Activated CD4-positive, CD25-positive, alpha-beta regulatory T cell treated with anti-CD3 and anti-CD28 coated beads, Interleukin-2, amount 50 U/mL, for 24 hours (primary cell): ENCODE results near the gene PROB1.
"Not testable (repeated sequence)": the region's sequence is repeated elsewhere in the genome, so short reads cannot be mapped to it uniquely, and the experiment has no call there.

Experiments used
- ATAC-seq, 2 donors: fragments of 150-1000 bp; cut with Tn5 transposase; one replicate each; pipeline ENCODE4 v1.10.0; 2021; ENCODE audit warnings: mild to moderate bottlenecking in 1 of 2, moderate library complexity in 1 of 2

PROB1 gene

DNA sequence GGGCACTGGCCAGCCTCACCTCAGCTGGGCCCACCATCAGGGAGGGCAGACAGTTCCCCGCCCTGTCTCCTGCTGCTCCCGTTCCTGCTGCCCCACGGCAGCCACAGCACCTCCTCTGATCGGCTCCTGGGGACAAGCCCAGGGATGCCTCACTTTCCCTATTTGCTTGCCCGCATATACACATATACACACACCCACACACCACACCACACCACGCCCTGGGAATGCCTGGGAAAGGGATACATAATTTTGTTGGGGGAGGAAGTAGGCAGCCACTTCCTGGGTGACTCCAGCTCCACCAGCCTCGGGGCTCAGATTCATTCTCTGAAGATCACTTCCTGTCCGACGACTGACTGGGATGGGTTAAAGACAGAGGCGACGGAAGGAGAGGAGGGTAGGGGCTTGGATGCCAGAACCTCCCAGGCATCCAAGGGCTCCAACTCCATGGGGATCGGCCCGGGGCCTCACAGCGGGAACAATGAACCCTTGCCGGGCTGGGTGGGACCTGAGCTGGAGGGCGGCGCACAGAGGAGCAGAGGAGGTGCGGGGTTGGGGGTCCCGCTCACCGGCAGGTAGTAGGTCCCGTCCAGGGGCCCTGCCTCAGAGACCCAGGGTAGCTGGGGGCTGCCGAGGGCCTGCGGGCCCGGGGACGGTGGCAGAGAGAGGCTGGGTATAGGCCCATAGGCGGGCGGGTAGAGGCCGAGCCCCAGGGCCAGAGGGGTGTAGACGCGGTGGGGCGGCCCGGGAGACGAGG, 3.2 kb downstream of the PROB1 start:
- peak in 1 of 2 donors; percentile 1 for ATAC-seq

DNA sequence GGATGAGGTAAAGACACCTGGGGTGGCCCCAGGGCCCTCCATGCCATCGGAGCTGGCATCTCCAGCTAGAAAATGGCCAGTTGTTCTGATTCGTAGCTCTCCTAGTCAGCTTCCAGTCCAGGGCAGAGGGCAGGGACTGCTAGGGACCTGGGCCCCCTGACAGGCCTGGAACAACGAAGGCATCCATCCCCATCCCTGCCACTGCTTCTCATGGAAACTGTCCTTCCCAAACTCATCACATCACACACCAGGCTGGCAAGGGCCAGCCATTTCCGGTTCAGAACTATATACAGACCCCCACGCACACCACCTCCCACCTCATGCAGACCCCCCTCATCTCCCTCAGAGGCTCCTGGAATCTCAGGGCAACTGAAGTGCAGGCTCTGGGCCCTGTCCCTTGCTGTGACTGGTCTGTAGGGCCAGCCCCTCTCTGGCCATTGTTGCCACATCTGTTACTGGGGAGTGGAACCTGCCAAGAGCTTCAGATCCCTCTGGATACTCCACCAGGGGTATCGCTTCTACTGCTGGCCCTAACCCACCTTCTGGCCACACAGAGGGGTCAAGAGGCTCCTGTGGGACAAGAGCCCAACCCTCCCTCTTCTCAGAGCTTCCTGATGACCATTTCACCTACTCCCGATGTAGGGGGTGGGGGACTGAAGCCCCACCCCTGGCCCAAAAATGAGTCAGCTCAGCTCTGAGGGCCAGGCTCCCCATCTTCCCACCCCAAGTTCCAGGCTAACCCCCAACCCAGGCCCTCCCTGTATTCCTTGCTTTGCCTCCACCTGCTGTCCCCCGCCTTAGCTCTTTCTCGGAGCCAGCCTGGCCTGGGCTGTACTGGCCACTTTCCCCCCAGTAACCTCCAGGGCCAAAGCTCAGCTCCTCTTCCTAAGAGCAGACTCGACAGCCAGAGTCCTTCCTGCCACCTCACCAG, 4.0 kb downstream of the PROB1 start:
- ATAC-seq = no peak

- ATAC-seq = peak; percentile 55
Observed at GRCh38 chr5:139389701-139390638, 4.9 kb downstream of the PROB1 start, which contains the start of gene MZB1. Gene MZB1, minus strand, starts transcription at chr5:139389913. Its CDS starts 57 bp downstream, at chr5:139389856.

DNA sequence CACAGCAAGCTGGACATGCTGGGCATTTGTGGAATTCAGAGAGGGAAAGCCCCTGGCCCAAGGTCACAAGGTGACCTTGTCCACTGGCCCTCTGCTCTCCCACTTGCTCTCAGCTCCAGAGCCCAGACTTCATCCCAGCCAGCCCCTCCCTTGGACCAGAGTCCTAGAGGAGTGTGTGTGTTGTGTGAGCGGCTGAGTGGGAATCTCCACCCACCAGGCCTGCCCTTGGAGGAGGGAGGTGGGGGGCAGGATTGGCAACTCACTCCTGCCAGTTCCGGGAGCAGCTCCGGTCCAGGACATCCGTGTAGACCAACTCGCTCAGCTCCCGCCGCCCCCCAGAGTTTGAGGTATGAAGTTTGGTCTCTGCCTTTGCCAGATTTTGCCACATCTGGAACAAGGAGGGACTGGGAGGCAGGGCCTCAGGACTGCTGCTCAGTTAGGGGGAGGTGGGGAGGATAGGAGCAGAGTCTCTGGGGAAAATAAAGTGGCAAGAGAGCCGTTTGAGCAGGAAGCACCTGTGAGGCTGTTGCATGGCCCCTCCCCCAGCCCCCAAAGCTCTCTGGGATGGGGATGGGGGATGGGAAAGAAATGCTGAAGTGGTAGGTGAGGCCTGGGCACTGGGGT, 6.6 kb downstream of the PROB1 start:
- ATAC-seq = no peak

- no peak for ATAC-seq
Observed at GRCh38 chr5:139387611-139388197, 7.2 kb downstream of the PROB1 start.

- ATAC-seq = not testable (repeated sequence)
Observed at GRCh38 chr5:139386956-139387355, 7.9 kb downstream of the PROB1 start.

GRCh38 chr5:139386050-139386438, 8.9 kb downstream of the PROB1 start:
- ATAC-seq = no peak

DNA sequence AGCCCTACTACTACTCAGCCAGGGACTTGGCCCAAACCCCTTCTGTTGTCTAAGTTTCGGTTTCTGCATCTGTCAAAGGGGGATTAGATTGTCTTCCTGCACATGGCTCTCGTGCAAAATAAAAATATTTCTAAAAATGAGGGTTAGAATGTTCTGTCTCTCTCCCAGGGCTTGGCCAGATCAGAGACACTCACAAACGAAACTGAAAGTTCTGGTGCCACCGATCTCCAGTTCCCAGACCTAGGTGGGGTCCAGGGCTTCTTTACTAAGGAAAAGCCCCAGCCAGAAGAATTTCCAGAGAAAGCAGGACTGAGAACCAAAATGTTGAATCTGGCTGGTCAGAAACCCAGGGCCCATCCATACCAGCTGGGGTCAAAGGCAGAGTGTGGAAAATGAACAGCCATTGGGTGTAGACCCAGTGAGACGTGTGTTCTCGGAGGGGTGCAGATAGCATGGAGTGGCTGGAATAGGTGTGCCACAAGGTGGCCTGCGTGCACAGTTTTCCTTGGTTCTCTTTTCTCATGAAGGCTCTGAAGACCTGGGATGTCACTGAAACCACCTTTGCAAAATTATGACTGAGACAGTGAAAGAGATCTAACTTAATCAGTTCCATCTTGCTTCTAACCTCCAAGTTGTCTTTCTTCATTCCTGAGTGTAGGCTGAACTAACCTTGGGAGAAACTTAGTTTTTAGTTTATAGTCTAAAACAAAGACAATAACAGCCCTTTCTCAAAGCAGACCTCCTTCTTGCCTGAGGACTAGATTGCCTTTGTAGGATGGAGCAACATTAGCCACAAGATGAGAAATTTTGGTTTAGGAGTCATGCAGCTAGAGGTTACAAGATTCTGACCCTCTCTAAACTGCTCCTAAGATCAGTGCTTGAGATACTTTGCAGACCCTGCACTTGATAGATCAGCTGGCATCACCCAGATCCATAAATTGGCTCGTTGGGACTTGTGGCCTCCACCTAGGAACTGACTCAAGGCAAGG, 9.5 kb downstream of the PROB1 start:
- ATAC-seq = no peak

DNA sequence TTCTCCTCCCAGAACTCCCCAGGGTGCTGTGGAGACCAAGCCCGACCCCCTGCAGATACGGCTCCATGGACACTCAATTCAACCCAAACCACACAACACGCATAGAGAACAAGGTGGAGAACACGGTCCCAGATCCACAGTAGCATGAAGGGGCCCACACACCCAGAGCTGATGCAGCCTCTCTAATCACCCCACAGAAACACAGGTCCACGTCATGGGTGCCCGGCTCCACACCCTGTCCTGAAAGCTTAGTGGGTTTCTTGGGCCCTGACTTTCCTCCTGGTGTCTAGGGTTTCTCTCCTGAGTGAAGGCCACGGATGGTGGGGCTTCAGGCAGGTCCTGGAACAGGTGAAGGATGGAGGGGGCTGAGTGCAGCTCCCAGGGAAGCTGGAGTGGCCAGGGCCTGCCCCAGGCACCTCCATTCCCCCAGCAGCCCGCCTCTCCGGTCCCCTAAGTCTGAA, 10.3 kb downstream of the PROB1 start:
- ATAC-seq = peak in 1 of 2 donors; percentile 11

DNA sequence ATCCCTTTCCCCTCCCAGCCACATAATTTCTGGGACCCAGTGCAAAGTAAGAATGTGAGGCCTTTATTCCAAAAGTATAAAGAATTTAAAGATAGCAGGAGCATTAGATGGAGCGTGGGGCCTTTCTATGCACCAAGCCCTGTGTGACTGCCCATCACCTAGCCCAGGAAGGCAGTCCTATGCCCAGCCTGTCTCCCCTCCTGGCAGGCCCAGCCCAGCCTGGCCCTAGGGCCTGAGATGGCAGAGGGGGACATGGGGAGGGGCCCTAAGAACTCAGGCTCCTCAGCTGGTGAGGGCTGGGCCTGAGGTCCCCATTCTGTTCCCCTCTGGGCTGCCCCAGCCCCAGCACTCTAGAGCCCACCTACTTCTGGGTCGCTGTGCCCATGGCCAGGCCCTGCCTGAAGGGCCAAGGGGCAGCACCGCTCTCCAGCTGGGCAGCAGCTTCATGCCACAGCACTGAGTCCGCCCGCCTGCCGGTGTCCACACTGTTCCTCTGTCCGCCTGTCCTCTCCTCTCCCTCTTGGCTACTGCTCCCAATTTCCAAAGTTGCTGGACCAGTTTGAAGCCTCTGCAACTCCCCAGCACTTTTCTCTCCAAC, 10.8 kb downstream of the PROB1 start:
- no peak for ATAC-seq

GRCh38 chr5:139383275-139383992, 11.5 kb downstream of the PROB1 start, which contains the start of gene SLC23A1:
Gene SLC23A1, minus strand, starts transcription at chr5:139383297. Its CDS starts 44 bp downstream, at chr5:139383253.
- no peak for ATAC-seq

DNA sequence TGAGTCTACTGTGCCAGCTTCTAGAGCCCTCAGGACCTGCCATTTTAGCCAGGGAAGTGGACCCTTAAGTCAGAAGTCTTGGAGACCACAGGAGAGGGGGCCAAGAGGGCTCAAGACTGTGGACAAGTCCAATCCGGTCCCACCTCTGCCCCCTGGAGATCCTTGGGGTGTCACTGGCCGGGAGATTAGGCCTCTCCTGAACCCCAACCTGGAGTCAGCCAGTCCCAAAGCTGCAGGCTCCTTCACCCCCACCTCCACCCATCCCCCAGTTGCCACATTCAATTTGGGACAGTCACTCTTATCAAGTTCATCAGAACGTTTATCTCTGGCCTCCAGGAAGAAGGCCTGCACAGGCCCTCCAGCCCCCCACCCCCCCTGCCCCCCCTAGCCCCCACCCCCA, 12.1 kb downstream of the PROB1 start:
- no peak for ATAC-seq

GRCh38 chr5:139381837-139382761, 12.8 kb downstream of the PROB1 start:
- no peak for ATAC-seq

GRCh38 chr5:139379626-139380449, 15.1 kb downstream of the PROB1 start:
- no peak for ATAC-seq

- ATAC-seq = no peak
Observed at GRCh38 chr5:139378941-139379361, 16.0 kb downstream of the PROB1 start.

DNA sequence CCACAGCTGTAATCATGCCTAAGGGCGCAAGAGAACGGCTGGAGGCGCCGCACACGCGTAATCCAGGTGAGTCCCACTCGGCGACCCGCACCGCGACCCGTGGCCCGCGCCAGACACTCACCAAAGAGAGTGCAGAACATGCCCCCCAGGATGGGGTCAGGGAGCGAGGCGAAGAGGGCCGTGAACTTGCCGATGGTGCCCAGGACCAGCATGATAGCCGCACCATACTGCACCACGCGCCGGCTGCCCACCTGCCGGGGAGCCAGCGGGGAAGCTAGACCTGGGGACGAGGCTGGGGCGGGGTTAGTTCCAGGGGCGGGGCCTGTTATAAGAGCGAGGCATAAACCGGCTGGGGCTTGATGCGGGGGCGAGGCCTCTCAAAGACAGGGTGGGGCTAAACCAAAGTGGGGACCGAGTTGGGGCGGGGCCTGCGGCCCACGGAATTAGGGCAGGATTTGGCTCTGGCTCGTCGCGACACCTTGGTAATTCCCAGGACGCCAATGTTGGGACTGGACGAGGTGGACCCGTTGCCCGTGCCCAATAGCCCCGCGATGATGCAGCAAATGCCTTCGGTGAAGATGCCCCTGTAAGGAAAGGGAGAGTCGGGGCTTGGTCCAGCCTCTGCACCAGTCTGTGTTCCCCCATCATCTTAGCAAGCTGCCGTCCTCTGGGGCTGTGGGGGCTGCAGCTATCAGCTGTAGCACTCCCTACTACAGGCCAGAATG, 16.6 kb downstream of the PROB1 start:
- no peak for ATAC-seq
